GM19328 (cell line): ENCODE measurements around the gene PPP1R37.

Experiments
- ATAC-seq: cut with Tn5 transposase; IDR thresholded peaks from one replicate; pipeline ENCODE4 v1.9.1; 2021; ENCODE audit warnings: mild to moderate bottlenecking, moderate library complexity; ENCODE audit not compliant: unreplicated experiment

The PPP1R37 gene

DNA sequence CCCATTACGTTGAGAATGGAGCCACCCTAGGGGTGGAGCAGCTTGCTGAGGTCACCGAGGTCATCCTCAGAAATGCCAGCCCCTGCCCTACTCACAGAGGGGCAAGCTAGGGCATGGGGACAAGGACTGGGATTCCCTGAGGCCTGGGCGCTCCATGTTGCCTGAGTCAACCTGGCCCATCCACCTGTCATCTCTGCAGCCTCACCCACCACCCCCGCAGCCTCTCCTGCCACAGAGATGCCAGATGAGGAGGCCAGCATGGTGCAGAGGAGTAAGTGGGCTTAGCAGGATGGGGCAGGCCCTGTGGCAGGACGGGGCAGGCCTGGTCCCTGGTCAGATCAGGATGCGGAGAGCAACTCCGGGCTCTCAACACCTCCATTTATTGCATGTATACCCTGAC lies 58.3 kb downstream of the PPP1R37 start:
- ATAC-seq, result no peak

DNA sequence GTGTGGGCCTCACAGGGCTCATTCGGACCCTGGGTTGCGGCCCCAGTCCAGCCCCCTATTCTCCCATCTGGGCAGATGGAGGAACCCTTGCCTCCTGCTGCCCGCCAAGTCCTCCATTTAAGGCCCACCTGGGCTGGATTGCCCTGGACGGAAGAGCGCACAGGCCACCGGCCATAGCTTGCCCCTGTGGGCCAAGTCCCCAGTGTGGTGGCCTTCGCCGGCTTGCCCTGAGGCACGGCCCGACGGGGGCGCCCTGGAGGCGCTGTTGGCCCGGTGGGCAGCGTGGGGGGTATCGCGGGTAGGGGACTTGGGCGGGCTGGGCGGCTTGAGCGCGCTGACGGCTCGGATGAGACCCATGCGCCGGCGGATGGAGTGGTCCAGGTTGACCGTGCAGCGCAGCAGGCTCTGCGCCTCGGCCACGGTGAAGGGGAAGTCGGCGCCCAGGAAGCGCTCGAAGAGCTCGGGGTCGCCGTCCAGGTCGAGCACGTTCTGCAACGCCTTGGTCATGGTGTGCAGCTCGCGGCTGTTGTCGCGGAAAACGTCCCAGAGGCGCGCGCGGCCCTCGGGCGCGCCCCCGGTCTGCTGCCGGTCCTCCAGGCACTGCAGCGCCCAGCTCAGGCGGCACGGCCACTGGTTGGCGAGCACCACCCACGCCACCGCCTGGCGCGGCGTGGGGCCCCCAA lies 59.0 kb downstream of the PPP1R37 start:
- no peak for ATAC-seq

DNA sequence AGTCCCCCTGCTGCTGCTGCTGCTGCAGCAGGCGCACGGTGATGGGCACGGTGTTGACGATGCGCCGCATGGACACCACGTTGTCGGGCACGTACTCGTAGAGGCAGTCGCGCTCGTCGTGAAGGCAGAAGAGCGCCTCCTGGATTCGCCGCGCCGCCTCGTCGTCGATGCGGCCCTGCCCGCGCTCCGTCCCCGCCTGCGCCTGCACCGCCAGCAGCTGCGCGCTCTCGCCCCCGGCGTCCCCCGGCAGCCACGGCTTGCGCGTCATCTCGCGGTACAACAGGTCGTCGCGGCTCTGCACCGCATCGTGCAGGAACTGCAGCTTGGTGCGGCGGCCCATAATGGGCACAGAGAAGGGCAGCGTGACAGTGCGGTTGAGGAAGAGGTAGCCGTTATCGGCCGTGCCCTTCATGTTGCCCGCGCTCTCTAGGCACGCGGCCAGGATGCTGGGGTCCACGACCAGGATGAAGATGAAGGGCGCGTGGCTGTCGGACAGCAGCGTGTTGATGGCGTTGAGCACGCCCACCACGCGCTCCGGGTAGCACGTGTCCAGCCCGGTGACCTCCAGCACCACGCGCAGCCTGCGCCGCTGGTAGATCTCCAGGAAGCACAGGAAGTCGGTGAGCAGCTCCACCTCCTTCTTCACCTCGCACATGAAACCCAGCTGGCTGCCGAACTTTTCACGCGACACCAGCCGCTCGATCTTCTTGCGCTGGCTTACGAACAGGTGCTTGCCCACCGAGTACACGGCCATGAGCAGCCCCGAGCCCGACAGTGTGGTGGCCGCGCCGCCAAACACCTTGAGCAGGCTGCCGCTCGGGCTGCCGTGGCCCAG lies 59.7 kb downstream of the PPP1R37 start:
- no peak for ATAC-seq

DNA sequence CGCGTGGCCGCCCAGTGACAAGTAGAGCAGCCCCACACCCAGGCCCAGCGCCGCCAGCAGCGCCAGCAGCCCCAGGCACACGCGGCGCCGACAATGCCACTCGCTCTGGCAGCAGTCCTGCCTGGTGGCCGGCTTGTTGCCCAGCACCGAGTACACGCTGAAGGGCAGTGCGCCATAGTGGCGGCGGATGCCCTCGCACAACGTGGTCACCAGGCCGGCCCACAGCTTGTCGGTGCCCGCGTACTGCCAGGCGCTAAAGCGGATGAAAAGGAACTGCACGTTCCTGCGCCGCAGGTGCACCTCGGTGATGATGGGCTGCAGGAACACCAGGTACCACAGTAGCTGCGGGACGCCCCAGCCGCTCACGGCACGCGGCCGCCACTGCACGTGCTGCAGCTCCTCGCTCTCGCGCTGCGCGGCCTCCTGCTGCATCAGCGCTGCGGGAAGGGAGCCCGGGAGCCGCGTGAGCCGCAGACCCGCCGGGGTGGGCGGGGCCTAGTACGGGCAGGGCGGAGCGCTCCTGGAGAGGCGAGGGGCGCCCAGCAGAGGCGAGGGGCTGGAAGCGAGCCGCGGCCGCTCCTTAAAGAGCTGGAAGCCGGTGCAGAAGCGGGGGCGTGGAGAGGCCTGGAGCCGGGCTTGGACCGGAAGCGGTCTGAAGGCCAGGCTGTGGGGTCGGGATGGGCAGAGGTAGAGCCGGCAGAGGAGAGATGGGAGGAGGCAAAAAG lies 60.5 kb downstream of the PPP1R37 start:
- no peak for ATAC-seq

DNA sequence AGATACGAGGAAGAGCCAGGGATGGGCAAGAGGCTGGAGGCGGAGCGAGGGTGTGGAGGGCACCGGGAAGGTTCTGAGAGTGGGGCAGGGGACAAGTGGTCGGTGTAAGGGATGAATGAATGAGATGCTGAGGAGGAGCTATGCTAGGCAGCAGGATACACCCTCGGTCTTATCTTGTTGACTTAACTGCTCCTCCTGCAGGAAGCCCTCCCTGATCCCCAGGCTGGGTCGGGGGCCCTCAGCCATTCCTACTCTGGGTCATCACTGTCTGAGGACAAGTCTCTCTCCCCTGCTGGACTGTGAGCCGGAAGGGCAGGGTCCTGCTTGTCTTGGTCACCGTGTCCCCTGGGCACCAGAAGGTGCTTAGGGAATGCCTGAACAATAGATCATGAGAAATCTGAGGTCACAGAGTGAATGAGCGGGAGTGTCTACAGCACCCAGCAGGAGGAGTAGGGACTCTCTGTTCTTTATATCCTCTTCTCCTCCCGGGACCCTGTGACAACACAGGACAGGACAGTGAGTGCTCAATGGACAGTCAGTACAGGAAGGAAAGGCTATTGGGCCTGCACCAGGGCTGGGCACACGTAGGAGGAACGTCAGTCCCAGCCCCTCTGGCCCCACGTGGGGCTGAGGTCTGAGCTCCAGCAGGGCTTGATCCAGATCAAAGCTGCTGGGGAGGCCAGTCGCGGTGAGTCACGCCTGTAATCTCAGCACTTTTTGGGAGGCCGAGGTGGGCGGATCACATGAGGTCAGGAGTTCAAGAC lies 61.3 kb downstream of the PPP1R37 start:
- no peak for ATAC-seq

DNA sequence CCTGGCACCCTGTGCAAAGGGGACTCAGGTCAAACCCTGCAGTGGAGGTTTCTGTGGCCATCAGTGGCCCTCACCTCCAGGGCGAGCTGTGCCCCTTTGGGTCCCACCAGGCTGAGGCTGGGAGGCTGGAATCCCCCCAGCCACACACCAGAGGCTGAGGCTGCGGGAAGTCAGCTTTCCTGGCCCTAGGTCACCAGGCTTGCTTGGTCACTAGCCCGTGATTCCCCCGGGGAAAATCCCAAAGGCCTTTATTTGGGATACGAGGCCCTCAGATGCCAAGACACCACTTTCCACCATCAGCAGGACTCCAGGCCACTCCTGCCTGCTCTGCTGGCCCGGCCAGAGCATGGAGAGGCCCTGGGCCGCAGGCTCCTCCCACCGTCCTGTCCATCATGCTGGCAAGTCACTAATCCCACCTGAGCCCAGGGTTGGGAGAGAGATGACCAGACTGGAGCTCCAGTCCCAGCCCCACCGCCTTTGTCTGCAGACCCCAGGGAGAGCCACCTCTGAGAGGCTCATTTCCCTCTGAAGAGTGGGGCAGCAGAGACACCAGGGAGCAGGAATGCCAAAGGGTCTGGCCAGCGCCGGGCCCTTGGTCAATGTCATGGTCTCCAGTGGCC lies 63.1 kb downstream of the PPP1R37 start:
- no peak for ATAC-seq

DNA sequence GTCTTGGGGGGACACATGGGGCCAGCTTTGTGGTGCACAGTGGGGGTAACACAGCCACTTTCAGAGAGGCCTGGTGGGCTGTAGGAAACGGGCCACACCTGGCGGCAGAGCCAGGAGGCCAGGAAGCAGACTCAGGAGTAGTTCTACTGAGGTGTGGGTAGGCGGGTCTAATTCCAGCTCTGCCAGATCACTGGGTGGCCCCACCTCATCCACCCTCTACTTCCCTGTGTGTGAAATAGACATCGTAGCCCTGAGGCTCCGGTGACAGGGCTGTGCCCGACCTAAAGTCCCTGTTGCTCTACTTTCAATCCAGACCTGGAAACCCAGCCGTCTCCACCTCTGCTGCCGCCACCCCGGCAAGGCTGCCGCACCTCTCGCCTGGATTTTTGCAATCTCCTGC lies 63.8 kb downstream of the PPP1R37 start:
- no peak for ATAC-seq

DNA sequence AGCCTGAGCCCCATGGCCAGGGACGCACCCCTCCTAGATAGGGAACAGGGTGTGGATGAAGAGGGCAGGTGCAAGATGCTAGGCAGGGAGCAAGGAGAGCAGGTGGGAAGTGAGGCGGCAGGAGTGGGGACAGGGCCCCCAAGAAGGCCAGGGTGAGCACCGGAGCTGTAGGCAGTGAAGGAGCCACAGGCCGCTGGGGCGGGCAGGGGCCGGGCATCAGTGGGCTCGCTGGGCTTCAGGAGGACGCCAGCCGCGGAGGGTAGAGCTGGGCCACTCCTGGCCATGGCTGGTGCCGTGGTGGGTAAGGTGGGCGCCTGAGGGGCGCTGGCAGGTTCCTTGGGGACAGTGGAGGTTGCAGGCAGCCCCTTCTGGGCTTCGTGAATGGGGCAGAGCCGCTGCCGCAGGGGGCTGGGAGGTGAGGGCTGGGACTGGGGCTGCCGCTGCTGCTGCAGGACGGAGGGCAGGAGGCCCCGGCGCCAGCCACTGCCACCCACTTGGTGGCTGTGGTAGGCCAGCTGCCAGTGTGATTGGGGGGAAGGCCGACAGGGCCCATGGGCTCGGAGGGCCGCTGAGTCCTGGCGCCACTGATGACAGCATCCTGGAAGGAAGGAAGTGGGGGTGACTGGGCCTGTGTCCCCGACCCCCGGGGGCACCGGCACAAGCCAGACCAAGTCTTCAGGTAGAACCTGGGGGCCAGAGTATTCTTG lies 65.7 kb downstream of the PPP1R37 start:
- no peak for ATAC-seq

DNA sequence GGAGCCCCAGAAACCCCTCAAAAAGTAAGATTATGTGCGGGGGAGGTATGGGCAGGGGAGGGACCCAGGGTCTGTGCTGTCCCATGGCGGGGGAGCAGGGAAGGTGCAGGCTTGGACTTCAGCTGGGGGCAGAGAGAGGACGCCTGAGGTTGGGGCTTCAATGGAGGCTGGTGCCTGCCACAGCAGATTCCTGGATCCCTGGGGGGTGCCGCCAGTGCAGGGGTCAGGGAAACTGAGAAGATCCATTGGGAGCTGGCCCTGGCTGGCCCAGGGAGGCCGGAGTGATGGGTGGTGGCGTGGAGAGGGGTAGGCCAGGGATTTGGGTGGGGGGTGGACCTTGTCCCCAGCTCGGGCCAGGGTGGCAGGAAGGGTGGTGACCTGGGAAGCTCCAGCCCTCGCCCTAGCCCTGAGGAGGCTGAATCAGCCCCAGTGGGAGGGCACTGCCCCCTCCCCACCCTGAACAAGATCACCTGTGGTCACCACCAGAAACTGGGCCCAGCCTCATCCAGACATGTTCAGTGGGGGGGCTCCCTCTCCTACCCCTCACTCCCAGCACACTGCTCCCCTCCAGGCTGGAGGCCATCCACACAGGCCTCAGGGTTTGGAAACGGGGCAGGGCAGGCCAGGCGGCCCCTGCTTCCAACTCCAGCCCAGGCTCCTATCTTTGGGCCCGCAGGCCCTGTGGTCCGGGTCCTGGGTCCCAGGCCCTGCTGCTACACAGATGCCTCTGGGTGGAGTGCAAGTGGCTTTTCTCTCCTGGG lies 66.4 kb downstream of the PPP1R37 start:
- ATAC-seq, result no peak

DNA sequence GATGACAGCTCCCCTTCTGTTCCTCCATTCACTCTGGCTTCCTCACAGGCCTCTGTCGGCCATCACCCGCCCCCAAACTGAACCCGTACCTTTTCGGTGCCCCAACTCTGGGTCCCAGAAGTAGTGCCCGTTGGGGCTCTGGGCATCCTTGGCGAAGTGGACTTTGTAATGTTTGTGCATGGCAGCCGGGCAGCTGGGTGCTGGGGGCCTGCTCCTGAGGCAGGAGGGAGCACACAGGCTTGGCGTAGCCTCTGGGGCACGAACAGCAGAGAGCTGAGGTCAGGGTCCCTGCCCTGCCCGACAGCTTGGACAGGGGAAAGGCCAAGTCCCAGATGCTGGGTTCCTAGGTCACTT lies 67.0 kb downstream of the PPP1R37 start:
- ATAC-seq, result no peak

DNA sequence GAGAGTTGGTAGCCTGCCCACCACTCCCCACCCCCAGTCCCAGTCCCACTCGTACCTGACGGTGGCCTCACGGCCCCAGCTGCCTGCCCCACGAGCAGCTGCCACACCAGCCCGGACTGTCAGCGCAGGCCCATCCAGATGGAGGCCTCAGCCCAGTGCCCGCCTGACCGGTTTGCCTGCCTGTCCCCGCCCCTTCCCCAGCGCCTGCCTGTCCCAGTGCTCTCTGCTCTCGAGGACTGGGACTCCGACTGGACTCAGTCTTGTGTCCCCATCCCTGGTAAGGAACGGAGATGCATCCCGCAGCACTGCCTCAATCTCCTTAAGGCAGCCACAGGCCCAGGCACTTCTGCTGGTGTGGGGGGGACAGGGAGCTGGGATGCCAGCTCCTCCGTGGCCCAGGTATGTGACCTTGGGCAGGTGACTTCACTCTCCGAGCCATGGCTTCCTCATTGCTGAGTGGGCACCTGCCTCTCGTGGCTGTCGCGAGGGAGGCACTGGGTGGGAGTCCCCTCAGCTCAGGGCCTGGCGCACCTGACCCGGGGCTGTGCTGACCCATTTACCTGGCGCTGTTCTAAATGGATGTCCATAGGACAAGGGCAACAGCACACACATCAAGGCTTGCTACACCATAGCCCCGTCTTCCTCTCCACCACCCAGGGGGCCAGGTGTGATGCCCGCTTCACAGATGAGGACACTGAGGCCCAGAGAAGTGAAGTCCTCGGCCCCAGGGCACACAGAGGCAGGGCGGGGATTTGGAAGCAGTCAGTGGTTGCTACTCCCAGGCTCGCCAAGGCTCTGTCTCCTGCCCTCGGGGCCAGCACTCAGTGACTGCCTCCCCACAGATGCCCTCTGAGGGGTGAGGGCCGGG lies 68.1 kb downstream of the PPP1R37 start, which contains the start of gene NKPD1:
Gene NKPD1 (minus strand): TSS at position 113 of the 868 bp plus-strand sequence. CDS start 832 bp downstream, outside the sequence.
- ATAC-seq, result no peak

DNA sequence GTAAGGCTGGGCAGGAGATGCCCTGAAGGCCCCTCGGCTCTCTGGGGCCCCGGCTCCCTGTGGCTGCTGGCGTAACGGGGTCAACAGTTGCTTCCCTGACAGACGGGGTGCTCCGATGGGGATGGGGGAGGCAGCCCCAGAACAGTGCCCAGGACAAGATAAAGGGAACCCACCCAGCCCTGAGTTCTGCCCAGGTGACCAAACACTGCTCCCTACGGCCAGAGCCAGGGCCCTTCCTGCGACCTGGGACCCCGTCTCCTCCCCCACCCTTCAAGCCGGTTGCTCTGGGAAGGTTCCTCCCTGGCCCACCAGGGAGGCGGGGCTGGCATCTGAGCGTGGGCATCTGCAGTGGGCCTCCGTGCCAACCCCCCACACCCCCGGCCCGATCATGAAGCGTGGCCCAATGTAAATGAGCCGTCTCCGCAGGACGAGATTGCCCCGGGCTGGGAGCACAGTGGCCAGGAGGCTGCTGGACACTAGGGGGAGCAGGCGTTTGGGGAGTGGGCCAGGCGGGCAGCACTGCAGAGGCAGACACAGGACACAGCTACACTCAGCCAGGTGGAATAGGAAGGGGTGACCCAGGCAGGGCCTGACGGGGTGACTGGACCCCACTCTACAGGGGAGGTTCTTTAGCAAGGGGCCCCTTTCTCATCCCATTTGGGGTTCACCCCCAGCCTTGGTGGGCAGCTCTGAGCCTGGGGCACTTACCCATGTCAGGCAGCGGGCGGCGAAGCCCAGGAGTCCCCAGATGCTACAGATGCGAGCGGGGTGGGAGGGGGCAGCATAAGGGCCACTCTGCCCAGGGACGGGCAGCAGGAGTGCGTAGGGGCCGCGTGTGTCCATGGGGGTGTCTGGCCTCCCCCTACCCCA lies 69.0 kb downstream of the PPP1R37 start:
- no peak for ATAC-seq

DNA sequence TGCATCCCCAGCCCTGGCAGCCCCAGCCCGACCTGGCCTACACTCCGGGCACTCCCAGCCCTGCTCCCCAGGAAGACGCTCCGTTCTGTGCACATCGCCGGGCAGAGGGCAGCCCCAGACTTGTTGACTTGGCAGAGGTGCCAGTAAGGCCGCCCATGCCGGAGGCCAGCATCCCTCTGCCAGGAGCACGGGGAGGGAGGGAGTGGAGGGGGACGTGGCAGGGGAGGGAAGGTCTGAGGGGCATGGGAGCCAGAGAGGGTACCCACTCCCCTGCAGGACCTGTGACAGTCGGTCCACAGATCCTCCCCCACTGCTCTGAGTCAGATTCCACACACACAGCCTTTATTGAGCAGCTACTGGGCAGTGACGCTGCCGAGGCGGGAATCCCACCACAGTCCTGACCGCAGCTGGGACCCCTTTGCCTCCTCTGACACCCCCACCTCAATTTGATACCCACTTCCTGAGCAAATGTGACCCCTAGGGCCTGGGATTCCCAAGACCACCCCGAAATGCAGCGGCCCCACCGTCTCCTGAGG lies 69.7 kb downstream of the PPP1R37 start:
- no peak for ATAC-seq

DNA sequence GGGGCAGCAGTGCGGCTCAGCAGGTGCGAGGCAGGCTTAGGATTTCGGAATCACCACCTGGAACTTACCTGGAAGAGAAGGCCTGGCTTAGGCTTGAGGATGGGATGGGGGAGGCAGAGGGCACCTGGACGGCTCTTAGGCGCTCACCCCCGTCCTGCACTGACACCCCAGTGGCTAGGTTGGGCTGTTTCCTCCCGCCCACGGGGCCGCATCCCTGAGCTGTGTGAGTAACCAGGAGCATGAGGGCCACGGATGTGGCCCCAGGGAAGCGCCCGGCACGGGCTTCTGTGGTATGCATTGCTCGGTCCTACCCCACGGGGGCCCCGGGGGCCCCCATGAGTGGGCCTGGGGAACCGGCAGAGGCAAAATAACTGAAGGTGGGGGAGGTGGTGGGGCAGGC lies 70.2 kb downstream of the PPP1R37 start:
- ATAC-seq, result no peak

DNA sequence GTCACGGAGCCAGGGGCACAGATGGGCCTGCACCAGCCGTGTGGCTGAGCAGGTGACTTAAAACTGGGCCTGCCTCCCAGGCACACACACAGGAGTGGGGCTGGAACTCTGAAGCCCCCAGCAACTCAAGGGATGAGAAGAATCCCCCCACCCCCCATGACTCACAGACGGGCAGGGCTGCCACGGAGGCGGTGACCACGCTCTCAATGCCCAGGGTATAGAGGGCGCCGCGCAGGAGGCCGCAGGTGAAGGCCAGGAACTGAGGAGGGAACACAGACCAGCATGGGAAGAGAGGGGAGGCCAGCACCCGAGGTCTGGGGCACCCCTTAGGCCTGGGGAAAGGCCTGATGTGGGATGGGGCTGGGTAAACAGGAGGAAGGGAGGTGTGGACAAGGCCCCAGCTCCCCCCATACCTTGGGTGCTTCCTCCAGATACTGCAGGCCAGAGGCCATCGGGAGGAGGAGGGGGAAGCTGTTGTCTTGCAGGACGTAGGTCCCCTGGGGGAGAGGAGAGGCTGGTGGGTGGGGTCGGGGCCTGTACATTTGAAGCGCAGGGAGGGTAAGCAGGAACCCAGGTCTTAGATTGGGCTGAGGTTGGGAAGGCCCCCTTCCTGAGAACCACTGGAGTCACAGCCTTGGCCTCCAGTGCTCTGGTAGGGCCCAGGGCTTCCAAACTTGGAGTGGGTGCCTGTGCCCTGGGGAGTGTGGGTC lies 70.9 kb downstream of the PPP1R37 start:
- ATAC-seq, result no peak

DNA sequence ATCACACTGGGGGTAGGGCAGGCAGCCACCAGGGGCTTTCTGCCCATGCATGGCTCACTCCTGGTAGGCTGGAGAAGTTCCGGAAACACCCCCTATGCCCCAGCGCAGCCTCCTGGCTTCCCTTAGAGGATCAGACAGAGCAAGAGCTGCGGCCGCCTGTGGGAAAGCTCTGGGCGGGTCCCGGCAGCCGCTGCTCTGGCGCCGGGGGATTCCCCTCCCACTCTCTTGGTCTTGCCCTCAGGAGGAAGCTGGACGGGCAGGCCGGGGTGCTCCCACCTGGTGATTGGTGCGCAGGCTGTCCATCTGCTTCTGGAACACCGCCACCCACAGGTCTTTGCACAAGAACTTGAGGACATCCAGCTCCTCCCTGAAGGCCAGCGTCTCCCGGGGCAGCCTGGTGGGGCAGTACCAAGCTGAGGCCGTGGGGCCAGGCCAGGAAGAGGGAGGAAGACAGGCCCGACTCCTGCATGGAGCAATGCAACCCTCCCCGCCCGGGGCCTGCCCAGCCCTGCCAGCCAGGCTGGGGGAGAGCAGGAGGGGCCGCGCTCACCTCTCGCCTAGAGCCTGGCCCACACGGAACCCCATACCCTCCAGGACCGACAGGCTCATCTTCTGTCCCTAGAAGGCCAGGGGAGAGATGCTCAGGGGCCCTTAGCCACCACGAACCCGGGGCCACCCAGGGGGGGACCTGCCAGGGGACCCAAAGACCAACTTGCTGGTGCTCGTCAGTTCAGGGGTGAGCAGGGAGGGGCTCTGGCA lies 71.8 kb downstream of the PPP1R37 start:
- peak; percentile 67 for ATAC-seq
